HFFc6 (cell line): ENCODE results near the gene NUP54. TPM values are rescaled to one million over a fixed set of nuclear protein-coding genes. Genes with fewer than 3 reads are reported as not detected.

Source experiments
- DNase-seq: peaks from one replicate; pipeline ENCODE4 v3.0.0-alpha.2; 2018
- H3K27ac Mint-ChIP-seq: 2 replicates; pipeline ENCODE4 v1.8.0; 2020; ENCODE audit warnings: mild to moderate bottlenecking, mixed read lengths
- H3K27me3 Mint-ChIP-seq: 2 replicates; pipeline ENCODE4 v1.8.0; 2021; ENCODE audit warnings: mild to moderate bottlenecking, moderate library complexity, mixed read lengths; ENCODE audit not compliant: insufficient read depth
- H3K36me3 Mint-ChIP-seq: 2 replicates; pipeline ENCODE4 v1.8.0; 2021; ENCODE audit warnings: low read depth, mixed read lengths
- H3K4me1 Mint-ChIP-seq: 2 replicates; pipeline ENCODE4 v1.8.0; 2020; ENCODE audit warnings: low read depth, mixed read lengths
- H3K4me3 Mint-ChIP-seq: 2 replicates; pipeline ENCODE4 v1.8.0; 2020; ENCODE audit warnings: mild to moderate bottlenecking, moderate library complexity, mixed read lengths
- H3K9me3 Mint-ChIP-seq: 2 replicates; pipeline ENCODE4 v1.8.0; 2020; ENCODE audit warnings: mild to moderate bottlenecking, mixed read lengths
- total RNA-seq, 6 experiments: library from RNA; stranded (reverse); fragmentation: NEBNext Ultra II Directional; extraction: Animal tissue kit (Norgen Biotek cat#: 25700); gene quantifications; 2 replicates in 1 of 6; 3 replicates in 5 of 6; pipeline ENCODE4 v1.2.3, GENCODE V29; 2021
- TF ChIP-seq, protein P1 (sequence below): fragments of 200-600 bp; sonication (generic); IDR thresholded peaks from 2 replicates; pipeline ENCODE4 v1.5.0; 2021; ENCODE audit warnings: antibody characterized with exemption, mild to moderate bottlenecking

Gene NUP54
- total RNA-seq, 6 experiments from 2014 or later, result 25.7 to 37.8 (median 33.3) TPM

DNA sequence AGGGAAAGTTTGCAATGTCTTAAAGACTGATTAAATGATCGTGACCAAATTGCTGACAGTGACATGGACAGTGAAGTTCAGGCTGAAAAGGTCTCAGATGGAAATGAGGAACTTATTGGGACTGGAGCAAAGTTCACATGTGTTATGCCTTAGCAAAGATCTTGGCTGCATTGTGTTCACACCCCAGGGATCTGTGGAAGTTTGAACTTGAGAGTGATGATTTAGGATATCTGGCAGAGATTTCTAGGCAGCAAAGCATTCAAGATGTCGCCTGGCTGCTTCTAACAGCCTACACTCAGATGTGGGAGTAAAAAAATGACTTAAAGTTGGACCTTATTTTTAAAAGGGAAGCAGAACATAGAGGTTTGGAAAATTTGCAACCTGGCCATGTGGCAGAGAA is 44.0 kb upstream of the NUP54 start:
- H3K27ac Mint-ChIP-seq, result peak overlapping the region; percentile 5; the same call in 1 of the 2 replicates
- DNase-seq, result no peak
- peaks cover 49% of the 10 kb centered on the region for H3K36me3 Mint-ChIP-seq
- H3K4me3 Mint-ChIP-seq, result no peak overlapping the region
- peaks cover 58% of the 10 kb centered on the region for H3K4me1 Mint-ChIP-seq
- peaks cover 3% of the 10 kb centered on the region for H3K27me3 Mint-ChIP-seq
- TF ChIP-seq, protein P1, sequence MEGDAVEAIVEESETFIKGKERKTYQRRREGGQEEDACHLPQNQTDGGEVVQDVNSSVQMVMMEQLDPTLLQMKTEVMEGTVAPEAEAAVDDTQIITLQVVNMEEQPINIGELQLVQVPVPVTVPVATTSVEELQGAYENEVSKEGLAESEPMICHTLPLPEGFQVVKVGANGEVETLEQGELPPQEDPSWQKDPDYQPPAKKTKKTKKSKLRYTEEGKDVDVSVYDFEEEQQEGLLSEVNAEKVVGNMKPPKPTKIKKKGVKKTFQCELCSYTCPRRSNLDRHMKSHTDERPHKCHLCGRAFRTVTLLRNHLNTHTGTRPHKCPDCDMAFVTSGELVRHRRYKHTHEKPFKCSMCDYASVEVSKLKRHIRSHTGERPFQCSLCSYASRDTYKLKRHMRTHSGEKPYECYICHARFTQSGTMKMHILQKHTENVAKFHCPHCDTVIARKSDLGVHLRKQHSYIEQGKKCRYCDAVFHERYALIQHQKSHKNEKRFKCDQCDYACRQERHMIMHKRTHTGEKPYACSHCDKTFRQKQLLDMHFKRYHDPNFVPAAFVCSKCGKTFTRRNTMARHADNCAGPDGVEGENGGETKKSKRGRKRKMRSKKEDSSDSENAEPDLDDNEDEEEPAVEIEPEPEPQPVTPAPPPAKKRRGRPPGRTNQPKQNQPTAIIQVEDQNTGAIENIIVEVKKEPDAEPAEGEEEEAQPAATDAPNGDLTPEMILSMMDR, result no peak
- H3K9me3 Mint-ChIP-seq, result no peaks in the 10 kb centered on the region

DNA sequence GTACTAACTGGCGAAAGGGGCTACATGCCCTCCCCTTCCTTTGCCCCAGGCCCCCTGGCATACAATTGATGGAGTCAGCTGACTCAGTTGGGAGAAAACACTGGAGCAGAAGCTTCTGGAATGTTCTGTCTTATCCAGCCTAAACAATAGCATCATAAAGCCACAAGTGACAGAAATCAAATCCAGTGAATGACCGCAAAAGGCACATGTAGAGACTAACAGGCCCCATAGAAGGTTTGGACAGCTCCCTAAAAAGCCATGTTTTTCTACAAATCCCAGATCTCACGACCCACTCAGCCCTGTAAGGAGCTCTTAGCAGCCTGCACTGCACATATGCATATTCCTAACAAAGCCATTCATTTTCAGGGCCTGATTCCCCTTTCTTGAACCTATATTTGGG is 40.4 kb upstream of the NUP54 start:
- Mint-ChIP-seq H3K27ac (no peak overlapping the region), H3K4me1 (peaks cover 32% of the 10 kb centered on the region), H3K4me3 (no peak overlapping the region), H3K9me3 (no peaks in the 10 kb centered on the region), H3K36me3 (peaks cover 41% of the 10 kb centered on the region), H3K27me3 (peaks cover 3% of the 10 kb centered on the region; the same call in 1 of the 2 replicates)
- TF ChIP-seq, protein P1, result no peak
- no peak for DNase-seq

DNA sequence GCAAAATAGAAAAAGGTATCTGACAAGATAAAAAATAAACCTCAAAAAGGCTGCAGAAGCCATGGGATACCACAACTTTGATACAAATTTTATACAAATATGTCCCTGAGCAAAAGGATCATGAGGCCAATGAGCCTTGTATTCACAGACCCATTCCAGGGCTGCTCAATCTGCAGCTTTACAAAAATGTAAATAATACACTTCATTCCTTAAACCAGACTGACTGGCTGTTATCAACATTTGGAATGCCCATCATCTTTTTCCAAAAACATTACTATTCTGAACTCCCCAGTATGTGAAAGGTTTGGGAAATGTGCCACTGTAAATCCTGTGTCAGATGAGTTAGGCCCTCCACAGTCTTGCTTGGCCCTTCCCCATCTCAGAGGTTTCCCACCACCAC is 40.0 kb upstream of the NUP54 start:
- H3K27ac Mint-ChIP-seq, result no peak overlapping the region
- H3K9me3 Mint-ChIP-seq, result no peaks in the 10 kb centered on the region
- peaks cover 3% of the 10 kb centered on the region; the same call in 1 of the 2 replicates for H3K27me3 Mint-ChIP-seq
- DNase-seq, result no peak
- H3K4me1 Mint-ChIP-seq, result peaks cover 28% of the 10 kb centered on the region
- TF ChIP-seq, protein P1, result no peak
- H3K4me3 Mint-ChIP-seq, result no peak overlapping the region
- peaks cover 37% of the 10 kb centered on the region for H3K36me3 Mint-ChIP-seq

DNA sequence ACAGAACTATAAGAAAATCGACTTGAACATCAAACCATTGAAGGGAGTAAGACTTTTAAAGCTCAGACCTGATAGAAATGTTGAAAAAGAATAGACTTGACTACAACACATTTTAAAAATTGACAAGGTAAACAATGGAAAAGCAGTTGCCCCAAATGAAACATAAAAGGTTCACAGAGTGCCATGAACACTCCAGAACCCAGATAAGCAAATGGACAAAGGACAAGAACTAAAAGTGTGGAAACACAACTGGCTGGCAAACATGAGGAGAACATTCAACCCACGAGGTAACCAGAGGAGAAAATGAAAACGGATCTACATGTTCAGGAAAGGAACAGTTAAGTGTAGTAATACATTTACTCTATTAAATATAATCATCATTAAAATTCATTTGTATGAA is 39.0 kb upstream of the NUP54 start:
- DNase-seq, result no peak
- Mint-ChIP-seq H3K27ac (peak overlapping the region; percentile 3; the same call in 1 of the 2 replicates), H3K9me3 (no peaks in the 10 kb centered on the region), H3K27me3 (peaks cover 3% of the 10 kb centered on the region; the same call in 1 of the 2 replicates), H3K36me3 (peaks cover 27% of the 10 kb centered on the region), H3K4me1 (peaks cover 21% of the 10 kb centered on the region), H3K4me3 (no peak overlapping the region)
- TF ChIP-seq, protein P1, result no peak

DNA sequence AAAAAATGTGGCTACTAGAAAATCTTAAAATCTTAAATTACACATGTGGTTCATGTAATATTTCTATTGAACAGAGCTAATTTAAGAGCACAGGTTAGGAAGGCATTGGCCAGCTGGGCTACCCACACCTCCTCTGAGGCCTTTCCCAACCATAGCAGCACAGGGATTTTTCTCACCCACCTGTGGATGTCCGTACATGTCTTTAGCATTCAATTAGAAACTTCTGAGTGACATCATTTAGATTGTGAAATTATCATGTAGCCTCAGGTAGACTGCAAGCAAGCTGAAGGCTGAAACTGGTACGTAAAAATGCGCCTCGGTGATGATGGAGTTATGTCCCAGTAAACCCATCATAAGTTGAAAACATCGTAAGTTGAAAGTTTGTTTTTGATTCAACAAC is 34.3 kb upstream of the NUP54 start:
- H3K27ac Mint-ChIP-seq, result no peak overlapping the region
- peaks cover 8% of the 10 kb centered on the region for H3K36me3 Mint-ChIP-seq
- no peak for DNase-seq
- H3K27me3 Mint-ChIP-seq, result no peaks in the 10 kb centered on the region
- H3K4me1 Mint-ChIP-seq, result peaks cover 15% of the 10 kb centered on the region
- no peaks in the 10 kb centered on the region for H3K9me3 Mint-ChIP-seq
- no peak overlapping the region for H3K4me3 Mint-ChIP-seq
- TF ChIP-seq, protein P1, result no peak
